Renal cortical epithelial cell (primary cell): ENCODE measurements around the gene LMBRD2. TPM values are rescaled to one million over a fixed set of nuclear protein-coding genes. Genes with fewer than 3 reads are reported as not detected.
A peak's percentile ranks its signal among the peaks of the same experiment; 100 is the strongest.
"Not testable (repeated sequence)": the region's sequence is repeated elsewhere in the genome, so short reads cannot be mapped to it uniquely, and the experiment has no call there.

Experiments
- DNase-seq: peaks from one replicate; pipeline ENCODE4 v3.0.0-alpha.2; 2011; ENCODE audit warnings: low read depth
- total RNA-seq: library from RNA; depleted of rRNA; stranded (reverse); fragments of >200 nt; gene quantifications from 2 replicates; pipeline ENCODE4 v1.2.3, GENCODE V29; 2014

Gene LMBRD2
- 18.7 and 19.3 TPM in 2 replicates for total RNA-seq

DNA sequence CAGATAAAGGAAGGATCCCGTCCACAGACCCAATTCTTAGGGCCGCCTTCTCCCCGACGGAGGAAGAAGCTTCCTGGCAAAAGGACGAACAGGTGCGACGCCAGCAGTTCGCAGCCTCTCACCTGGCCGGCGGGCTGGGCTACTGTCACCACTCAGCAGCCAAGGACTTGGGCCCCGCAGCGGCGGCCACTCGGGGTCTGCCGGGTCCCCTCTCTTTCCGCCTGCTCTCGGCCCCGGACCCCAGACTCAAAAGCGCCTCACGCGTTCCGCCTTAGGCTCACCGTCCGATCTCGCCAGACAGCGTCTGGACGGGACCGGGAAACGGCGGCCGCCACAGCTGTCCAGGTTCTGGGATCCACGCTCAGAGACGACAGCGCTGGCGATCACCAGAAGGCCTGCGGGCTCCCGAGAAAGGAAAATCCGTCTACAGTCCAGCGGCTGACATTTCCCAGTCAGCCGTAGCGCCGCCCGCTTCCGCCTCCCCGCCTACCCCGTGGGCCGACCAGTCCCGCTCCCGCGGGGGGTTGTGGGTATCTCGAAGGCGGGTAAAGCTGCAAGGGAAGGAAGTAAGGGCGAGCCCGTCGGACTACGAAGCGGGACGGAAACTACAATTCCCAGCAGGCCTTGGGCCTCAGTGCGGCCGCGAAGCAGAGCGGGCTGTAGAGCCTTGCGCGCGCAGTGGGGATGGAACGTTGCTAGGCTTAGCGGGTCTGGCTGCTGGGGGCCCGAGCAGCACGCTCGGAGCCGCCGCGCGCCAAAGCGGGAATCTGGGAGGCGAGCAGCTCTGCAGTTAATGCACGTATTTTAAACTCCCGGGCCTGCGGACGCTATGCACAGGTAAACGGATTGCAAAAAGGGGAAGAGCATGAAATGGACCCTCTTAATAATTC, at the start of gene LMBRD2, which contains the start of gene SKP2:
Gene LMBRD2 (minus strand): TSS at position 454 of the 890 bp plus-strand sequence. CDS start 8,538 bp downstream, outside the sequence.
Gene SKP2 (plus strand): TSS at position 678 of the 890 bp plus-strand sequence. CDS start 152 bp downstream, at position 830.
- peak; percentile 94 for DNase-seq

DNA sequence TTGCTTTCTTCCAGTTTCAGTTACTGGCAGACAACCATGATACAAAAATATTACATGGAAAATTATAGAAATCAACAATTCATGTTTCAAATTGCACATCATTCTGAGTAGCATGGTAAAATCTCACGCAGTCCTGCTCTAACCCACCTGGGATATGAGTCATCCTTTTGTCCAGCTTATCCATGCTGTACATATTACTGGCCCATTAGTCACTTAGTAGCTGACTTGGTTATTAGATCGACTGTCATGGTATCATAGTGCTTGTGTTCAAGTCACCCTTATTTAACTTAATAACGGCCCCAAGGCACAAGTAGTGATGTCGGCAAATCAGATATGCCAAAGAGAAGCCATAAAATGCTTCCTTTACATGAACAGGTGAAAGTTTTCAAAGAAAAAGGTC, 48.8 kb upstream of the LMBRD2 start:
- peak; percentile 26 for DNase-seq

DNA sequence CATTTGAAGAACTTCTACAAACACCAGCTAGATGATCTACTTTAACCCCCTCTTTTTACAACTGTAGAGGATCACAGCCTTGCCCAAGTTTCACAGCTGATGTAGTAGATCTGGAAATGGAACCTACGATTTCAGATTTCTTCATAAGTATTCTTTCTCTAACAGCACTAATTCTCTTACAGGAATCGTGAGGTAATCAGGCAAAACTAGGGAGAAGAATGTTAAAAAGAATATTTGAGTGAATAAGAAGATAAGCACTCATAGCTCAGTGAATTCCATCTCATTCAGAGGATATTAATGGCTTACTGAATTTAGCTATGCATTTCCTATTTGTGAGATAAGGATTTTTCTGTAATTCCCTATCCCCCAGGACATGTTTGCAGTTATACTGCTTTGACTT, 47.9 kb upstream of the LMBRD2 start:
- no peak for DNase-seq

DNA sequence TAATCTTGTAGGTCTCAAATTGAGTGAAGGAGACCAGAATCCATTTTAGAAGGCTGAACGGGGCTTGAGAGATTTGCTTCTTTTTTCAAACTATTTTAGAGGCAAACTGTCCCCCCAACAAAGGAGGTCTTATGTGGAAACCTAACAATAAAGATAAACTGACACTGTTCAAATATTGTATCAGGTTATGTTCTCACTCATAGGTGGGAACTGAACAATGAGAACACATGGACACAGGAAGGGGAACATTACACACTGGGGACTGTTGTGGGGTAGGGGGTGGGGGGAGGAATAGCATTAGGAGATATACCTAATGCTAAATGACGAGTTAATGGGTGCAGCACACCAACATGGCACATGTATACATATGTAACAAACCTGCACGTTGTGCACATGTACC, 47.1 kb upstream of the LMBRD2 start:
- not testable (repeated sequence) for DNase-seq

DNA sequence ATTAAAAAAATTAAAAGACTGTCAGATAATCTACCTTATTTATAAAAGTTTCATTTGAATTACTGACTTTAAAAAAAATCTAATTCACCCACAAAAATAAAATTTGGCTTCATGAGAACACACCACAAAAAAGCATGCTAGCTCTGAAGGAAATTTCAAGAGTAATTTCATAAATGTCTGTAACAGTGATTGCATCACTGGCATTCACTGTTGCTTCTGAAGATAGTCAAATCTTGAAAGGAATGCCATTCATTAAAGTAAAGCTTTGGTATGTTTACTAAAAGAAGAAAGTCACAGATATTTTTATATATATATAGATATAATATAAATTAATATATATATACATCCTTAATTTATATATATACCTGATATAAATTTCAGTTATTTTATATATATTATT, 46.6 kb upstream of the LMBRD2 start:
- DNase-seq: no peak

DNA sequence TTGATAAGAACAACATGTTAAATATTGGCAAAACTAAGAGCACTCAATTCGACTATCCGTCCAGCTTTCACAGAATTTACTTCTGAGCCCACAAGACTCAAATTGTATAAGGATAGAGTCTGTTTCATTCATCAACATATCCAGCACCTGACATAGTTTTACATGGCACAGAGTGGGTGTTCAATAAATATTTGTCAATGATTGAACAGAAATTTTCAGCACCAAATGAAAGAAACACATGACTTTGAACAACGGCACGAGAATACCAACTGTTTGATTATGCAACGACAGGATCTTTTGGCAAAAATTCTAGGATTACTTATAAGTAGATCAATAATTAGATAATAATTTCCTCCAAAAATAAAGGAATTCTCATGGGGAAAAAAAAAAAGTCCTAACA, 42.1 kb upstream of the LMBRD2 start:
- DNase-seq: no peak

DNA sequence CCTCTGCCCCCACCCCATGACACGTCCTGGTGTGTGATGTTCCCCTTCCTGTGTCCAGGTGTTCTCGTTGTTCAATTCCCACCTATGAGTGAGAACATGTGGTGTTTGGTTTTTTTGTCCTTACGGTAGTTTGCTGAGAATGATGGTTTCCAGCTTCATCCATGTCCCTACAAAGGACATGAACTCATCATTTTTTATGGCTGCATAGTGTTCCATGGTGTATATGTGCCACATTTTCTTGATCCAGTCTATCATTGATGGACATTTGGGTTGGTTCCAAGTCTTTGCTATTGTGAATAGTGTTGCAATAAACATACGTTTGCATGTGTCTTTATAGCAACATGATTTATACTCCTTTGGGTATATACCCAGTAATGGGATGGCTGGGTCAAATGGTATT, 32.7 kb upstream of the LMBRD2 start:
- not testable (repeated sequence) for DNase-seq

DNA sequence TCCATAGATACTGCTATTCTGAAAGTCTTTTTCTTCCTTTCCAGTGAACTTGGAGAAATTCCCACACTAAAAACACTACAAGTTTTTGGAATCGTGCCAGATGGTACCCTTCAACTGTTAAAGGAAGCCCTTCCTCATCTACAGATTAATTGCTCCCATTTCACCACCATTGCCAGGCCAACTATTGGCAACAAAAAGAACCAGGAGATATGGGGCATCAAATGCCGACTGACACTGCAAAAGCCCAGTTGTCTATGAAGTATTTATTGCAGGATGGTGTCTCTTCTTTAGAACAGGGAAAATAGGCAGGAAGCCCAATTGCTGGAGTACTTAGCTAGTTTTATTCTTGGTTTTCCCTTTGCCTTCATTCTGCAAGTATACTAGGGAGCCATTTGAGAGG, 30.1 kb upstream of the LMBRD2 start:
- no peak for DNase-seq

DNA sequence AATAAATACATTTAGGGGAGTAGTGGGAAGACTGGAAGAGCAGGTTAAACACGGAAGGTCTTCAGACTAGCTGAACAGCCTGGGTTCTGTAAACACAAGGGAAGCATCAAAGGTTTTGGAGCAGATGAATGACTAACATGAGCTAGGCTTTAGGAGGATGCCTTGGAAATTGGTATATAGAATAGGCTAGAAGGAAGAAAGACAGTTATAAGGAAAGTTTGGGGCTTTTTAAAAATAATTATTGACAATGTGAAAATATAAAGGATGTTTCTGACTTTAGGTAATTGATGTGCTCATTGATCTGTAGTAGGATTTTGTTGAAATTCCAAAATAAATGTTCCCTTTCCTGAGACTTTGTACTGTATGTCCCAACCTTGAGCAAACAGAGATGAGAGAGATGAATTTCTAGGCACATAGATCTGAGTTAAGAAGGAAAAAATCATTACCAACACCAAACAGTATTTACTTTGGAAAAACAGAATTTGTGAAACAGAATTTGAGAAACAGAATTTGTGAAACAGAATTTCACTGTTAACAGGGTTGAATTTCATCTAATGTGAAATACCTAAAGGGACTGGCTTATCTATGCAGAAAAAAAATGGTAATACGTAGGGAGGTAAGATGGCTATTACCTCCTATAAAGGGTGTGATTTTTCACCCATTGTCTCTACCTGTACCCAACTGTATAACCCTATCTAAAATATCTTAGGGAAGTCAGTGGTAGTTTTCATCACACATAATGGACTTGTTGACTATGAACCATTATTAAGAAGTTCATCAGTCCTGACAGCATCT, 29.1 kb upstream of the LMBRD2 start:
- no peak for DNase-seq

DNA sequence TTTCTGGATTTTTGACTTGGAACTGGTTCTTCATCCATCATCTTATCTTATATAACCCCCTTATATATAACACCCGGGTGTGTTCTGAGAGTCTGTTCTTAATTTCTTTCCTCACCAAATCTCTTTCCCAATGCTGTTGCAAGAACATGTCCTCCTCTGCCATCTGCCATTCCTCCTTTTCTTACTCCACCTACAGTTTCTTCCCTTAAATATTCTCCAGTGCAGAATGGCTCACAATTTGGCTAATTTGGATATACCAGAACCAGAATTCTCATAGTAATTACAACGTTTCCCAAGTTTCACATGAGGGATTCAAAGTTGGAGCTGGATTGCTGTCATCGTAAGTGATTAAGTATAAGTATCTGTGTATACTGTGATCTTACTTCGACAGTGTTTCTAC, 28.3 kb upstream of the LMBRD2 start:
- no peak for DNase-seq

DNA sequence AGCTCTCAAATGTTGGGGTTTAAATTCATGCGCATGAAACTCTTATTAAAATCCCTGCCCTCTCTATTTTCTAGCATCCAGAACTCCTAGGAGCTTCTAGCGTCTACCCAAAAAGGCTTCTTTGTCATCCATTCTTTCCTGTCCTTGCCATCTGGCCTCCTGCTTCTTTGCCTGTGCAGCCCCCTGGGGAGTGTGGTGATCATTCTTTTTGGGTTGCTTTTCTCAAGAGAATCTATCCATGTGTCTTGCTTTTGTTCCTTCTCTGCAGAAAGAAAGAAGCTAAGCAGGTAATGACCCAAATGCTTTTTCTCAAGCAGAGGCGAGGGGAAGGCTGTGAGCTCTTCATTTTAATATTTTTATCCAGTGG, 26.8 kb upstream of the LMBRD2 start:
- no peak for DNase-seq

DNA sequence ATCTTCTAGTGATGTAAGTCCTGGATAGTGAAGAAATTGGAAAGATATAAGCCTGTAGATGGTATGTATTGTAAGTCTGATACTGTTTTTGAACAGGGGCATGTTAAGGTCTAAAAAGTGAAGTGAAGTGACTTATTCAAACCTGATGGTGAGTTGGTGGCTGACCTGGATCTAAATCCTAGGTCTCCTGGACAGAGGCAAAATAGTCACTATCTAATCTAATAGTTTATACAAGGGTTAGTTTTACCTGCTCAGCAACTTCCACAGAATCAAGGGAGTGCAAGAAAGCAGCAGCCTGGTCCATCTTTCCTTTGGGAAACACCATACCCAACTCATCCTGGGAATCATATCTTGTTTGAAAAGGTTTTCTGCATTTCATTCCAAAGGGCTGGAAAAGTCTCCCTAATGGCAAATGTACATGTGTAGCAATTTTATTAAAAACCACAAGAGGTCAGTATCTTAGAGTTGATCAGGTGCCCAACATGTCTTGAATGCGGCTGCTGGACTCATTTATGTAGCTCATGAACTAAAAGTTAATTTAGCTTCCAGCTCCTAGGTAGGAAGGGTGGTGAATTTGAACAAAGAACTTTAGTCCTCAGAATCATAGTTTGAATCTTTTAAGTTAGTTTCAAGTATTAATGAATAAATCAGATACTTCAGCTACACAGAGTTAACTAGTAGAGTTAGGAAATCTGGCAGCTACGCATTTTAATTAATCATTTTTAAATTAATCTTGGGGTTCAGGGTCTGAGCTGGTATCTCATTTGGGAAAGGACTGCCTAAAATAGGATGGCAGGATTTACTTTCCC, 26.2 kb upstream of the LMBRD2 start:
- DNase-seq: peak; percentile 66

DNA sequence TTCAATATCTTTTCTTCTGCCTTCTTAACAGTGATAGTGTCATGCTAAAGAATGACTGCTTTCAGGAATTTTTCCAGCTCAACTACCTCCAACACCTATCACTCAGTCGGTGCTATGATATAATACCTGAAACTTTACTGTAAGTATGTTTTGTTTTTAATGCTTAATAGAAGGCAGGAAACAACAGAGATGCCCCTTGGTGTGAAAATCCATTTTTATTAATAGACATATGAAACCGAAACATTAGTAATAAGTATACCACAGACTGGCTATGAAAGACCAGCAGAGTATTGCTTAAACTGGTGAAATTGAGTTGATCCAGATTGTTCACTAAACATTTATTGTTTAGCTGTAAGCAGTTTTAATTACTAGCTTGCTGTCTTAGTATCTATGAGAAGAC, 25.5 kb upstream of the LMBRD2 start:
- no peak for DNase-seq

DNA sequence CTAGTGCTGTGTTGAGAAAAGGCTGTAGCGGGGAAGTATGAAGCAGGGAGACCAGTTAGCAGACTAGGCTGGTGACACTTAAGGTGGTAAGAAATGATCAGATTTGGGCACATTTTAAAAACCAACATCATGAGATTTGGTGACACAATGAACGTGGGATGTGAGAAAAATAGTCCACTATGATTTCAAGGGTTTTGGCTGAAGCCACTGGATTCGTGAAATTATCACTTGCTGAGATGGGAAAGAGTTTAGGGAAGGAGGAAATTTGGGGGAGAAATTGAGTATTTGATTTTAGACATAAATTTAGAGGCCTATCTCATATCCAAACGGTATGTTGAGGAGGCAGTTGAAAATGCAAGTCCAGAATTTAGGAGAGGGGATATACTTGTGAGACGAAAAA, 23.4 kb upstream of the LMBRD2 start:
- no peak for DNase-seq

DNA sequence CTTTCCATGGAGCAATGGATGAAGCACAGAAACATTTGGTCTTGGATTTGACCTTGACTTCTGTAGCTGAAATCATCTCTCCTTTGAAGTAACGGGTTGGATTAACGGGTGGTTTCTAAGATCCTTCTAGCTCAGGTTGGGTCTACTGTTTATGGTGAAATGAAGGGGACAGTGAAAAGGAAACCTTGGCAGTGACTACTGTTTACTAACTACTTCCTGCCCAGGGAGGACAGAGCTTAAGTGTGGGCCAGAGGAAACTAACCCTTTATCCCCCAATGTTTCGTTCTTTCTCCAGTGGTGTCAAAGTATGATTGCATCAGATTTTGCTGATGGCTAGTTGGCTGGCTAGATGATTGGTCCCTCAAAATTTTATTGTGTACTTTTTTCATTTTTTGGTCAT, 22.4 kb upstream of the LMBRD2 start:
- no peak for DNase-seq

DNA sequence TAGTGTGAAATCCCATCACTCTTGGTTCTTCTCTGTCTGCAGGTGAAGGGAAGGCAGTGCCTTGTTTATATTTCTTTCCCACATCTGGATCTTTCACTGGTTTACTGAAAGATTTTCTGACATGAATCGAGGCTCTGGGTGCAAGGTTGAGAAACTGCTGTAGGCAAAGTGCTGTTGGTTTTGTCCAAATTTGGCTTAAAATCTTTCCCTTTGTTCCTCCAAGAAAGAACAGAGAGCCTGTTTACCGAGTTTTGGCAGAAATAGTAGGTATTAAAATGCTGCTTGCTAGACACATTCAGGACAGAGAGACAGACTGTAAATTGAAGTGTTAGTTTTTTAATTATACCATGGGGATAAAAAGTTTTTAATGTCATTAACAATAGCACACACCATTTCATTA, 21.7 kb upstream of the LMBRD2 start:
- DNase-seq: no peak

DNA sequence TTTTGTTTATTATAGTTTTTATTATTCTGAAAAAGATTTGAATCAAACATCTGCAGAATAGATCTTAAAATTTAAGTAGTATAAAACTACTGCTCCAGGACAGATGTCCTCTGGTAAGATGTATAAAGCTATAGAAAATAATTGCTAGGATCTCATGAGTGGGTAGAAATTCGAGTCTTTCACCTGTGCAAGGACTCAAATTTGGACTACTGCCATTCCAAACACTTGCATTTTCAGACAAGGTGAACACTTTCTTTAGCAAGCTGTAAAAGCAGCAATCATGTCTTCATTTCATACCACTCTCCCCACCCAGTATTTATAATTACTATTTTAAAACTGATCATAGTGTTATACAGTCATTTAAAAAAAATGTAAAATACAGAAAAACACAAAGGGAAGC, 20.9 kb upstream of the LMBRD2 start:
- no peak for DNase-seq

DNA sequence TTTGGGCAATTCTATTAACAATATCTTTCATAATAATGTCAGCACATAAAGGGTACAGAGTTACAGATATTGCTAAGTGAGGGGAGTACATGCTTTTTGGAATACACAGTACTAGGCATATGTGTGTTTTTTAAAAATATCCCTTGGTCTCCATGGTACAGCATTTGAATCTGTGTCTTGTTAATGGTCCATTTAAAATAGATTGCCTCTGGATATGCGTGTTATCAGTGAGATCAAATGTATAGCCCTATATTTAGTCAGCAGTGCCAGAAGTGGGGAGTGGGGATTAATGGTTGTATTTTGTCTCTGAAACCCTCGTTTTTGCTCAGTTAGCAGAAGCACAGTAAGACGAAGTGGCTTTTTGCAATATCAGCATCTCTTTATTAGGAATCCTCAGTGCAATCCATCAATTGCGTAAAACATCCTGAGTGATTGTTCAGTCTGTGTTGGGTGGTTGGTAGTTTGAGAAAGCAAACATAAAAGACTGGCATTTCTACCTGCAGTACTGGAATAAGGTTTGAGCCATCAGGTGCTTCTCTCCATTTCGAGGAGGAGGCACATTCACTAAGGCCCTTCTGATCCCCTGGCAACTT, 19.2 kb upstream of the LMBRD2 start:
- DNase-seq: no peak

DNA sequence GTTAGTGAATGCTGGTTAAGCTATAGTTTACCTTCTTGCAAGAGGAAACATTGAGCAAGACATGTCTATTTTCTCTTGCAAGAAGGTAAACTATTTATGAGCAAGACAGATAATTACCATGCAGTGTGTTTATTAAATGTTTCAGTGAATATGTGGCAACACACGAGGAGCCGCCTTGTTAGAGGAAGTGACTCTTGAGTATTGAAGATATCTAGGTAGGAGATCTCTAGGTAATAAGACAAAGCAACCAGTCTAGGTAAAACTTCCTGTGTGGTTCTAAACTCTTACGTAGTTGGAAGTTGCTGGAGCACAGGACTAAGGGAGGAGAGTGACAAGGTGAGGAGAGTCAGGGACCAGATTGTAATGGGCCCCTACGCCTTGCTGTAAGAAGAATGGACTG, 17.1 kb upstream of the LMBRD2 start:
- DNase-seq: peak; percentile 3

DNA sequence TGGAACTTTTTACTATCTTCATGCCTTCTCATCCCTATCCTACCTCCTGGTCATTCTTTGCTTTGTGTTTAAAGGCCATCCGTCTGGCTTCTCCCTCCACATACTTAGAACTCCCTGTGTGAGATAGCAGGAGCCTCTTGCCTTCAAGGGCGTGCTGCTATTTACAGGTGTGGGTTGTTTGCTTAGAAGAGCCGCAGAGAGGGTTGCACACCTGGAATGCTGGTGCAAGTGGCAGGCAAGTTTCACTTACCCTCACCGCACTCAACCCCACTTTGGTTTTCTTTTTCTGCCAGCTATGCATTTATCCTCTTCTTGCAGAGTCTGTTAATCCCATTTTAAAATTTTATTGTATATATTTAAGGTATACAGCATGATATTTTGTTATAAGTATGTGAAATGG, 12.8 kb upstream of the LMBRD2 start:
- DNase-seq: no peak

DNA sequence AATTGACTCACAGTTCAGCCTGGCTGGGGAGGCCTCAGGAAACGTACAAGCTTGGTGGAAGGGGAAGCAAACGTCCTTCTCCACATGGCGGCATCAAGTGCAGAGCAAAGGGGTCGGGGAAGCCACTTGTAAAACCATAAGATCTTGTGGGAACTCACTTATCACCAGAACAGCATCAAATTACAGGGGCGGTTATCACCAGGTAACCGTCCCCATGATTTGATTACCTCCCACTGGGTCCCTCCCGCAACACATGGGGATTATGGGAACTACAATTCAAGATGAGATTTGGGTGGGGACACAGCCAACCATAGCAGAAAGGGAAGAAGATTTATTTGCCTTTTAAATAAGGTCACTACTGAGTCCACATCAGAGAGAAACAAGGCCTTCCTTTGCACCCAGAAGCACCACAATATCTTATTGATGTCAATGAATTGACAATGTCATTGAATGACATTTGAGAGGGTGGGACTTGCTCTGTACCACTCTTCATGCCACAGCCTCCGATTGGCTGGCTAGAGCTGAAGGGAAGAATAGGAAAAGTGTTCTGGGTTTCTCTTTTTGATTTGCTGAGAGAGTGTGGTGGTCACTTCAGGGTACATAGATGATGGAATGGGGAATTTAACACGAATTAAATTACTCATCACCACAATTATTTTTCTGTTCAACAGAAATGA, 11.3 kb upstream of the LMBRD2 start:
- no peak for DNase-seq
